Common myeloid progenitor, CD34-positive (primary cell): ENCODE data around the gene UPK3A.
A peak's percentile ranks its signal among the peaks of the same experiment; 100 is the strongest.
"Not testable (repeated sequence)": the region's sequence is repeated elsewhere in the genome, so short reads cannot be mapped to it uniquely, and the experiment has no call there.

ENCODE experiments used
- CTCF ChIA-PET: fragments of 350-600 bp; sonication (Branson Sonifier 250); formaldehyde crosslinking; loops from one replicate; lab custom pipeline; 2021; ENCODE audit warnings: antibody characterized with exemption; lab: Charles Lee
- POLR2A ChIA-PET: fragments of 350-600 bp; sonication (Branson Sonifier 250); formaldehyde crosslinking; loops from one replicate; lab custom pipeline; 2021; ENCODE audit warnings: antibody characterized with exemption; lab: Charles Lee
- DNase-seq, 3 donors: peaks; one replicate each; pipeline versions ENCODE4 v3.0.0 to v3.0.0-alpha.2; 2013
- H3K27ac ChIP-seq, 2 experiments: 1 replicate in 1 of 2; 2 replicates in 1 of 2; pipeline ENCODE4 v1.7.0; 2013; ENCODE audit warnings: inconsistent platforms in 2 of 2, low read length in 2 of 2, mild to moderate bottlenecking in 2 of 2, low read depth in 1 of 2, moderate library complexity in 1 of 2; ENCODE audit not compliant: severe bottlenecking in 2 of 2, insufficient read depth in 1 of 2, poor library complexity in 1 of 2
- H3K27me3 ChIP-seq, 5 experiments: replicated peaks in 2 of 5; 1 replicate in 3 of 5; 2 replicates in 2 of 5; pipeline versions ENCODE4 v1.6.1 to v1.7.0; 2013; ENCODE audit warnings: low read length in 4 of 5, mild to moderate bottlenecking in 2 of 5, moderate library complexity in 2 of 5, inconsistent platforms in 1 of 5; ENCODE audit not compliant: insufficient read depth in 5 of 5, control insufficient read depth in 4 of 5
- H3K36me3 ChIP-seq, 4 experiments: 1 replicate in 2 of 4; 2 replicates in 2 of 4; pipeline versions ENCODE4 v1.6.1 to v1.7.0; 2013; ENCODE audit warnings: low read length in 3 of 4, control low read depth in 1 of 4, mild to moderate bottlenecking in 1 of 4; ENCODE audit not compliant: control insufficient read depth in 4 of 4, insufficient read depth in 4 of 4
- H3K4me1 ChIP-seq, 4 experiments: 1 replicate in 3 of 4; 2 replicates in 1 of 4; pipeline versions ENCODE4 v1.6.1 to v1.7.1; 2013; ENCODE audit warnings: low read length in 3 of 4, mild to moderate bottlenecking in 3 of 4, control low read depth in 1 of 4, inconsistent platforms in 1 of 4, moderate library complexity in 1 of 4; ENCODE audit not compliant: control insufficient read depth in 4 of 4, insufficient read depth in 4 of 4; ENCODE audit errors: control extremely low read depth in 1 of 4
- H3K4me3 ChIP-seq, 7 experiments: 1 replicate in 4 of 7; 2 replicates in 3 of 7; pipeline versions ENCODE4 v1.5.1 to v1.7.0; 2013; ENCODE audit warnings: mild to moderate bottlenecking in 7 of 7, low read length in 6 of 7, moderate library complexity in 6 of 7, inconsistent platforms in 2 of 7, low read depth in 2 of 7, control low read depth in 1 of 7; ENCODE audit not compliant: insufficient read depth in 4 of 7, control insufficient read depth in 1 of 7; ENCODE audit errors: extremely low read depth in 1 of 7
- H3K9me3 ChIP-seq, 5 experiments: 1 replicate in 4 of 5; 2 replicates in 1 of 5; pipeline versions ENCODE4 v1.6.1 to v1.7.1; 2013; ENCODE audit warnings: low read length in 4 of 5, mild to moderate bottlenecking in 2 of 5, inconsistent platforms in 1 of 5, low read depth in 1 of 5, moderate library complexity in 1 of 5; ENCODE audit not compliant: control insufficient read depth in 4 of 5, insufficient read depth in 2 of 5; ENCODE audit errors: control extremely low read depth in 1 of 5
- WGBS: methylation state at CpG from one replicate; pipeline ENCODE4 v1.1.5; 2013; ENCODE audit not compliant: insufficient coverage; 5-methylcytosine and 5-hydroxymethylcytosine counted together

UPK3A gene

DNA sequence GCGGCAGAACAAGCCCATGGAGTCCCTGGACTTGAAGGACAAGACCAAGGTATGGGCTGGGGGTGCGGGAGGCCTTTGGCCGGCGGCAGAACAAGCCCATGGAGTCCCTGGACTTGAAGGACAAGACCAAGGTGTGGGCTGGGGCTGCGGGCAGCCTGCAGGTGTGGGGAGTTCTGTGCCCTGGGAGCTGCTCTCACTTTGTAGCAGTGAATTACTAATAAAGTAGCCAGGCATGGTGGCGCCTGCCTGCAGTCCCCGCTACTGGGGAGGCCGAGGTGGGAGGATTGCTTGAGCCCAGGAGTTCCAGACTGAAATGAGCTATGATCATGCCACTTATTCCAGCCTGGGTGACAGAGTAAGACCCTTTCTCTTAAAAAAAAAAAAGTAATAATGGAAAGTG is 43.5 kb downstream of the UPK3A start:
- H3K9me3 ChIP-seq, POLR2A ChIA-PET, H3K27me3 ChIP-seq, H3K4me1 ChIP-seq, H3K27ac ChIP-seq, DNase-seq, H3K4me3 ChIP-seq: not testable (repeated sequence)
- peaks cover 6 to 65% (median 46%) of the 10 kb centered on the region in 4 experiments for H3K36me3 ChIP-seq
- WGBS = 100% methylated on average over 4 of the region's 8 CpGs
- CTCF ChIA-PET = interaction anchor here (1.1 to 1.7 kb wide), 2 partner anchors 10 to 28 kb away, joined by 3 to 4 read pairs; no protein-coding TSS in a partner anchor

DNA sequence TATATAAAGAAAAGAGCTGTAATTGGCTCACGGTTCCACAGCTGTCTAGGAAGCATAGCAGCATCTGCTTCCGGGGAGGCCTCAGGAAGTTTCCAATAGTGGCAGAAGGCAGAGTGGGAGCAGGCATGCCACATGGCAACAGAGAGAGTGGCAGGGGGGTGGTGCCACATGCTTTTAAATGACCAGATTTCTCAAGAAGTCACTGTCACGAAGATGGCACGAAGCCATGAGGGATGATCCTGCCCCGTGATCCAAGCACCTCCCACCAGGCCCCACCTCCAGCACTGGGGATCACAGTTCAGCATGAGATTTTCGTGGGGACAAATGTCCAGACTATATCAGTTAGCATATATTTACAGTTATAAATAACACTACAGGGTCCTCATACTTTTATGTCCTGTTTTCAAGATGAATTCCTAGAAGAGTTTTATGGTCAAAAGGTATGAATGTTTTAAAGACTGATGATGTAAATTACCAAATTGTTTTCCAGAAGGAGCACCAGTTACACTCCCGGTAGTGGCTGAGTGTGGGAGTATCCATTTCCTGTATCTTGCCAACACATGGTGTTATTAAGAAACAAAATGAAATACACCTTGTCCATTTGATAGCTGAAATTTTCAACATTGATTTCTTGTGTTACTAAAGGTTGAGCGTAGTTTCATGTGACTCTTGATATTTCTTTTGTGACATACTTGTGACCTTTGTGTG is 44.2 kb downstream of the UPK3A start:
- no peak for DNase-seq
- H3K27me3 ChIP-seq = no peaks in the 10 kb centered on the region
- H3K27ac ChIP-seq = no peak overlapping the region
- CTCF ChIA-PET = interaction anchor here (1.1 kb wide), 1 partner anchor 29 kb away, joined by 3 read pairs; no protein-coding TSS in a partner anchor
- H3K4me1 ChIP-seq = peaks cover 0 to 5% (median 0%) of the 10 kb centered on the region in 4 experiments
- peaks cover 6 to 58% (median 40%) of the 10 kb centered on the region in 4 experiments for H3K36me3 ChIP-seq
- no peaks in the 10 kb centered on the region for H3K9me3 ChIP-seq
- H3K4me3 ChIP-seq = no peak overlapping the region
- POLR2A ChIA-PET = no interaction called here
- WGBS = 91% methylated on average over 5 of the region's 8 CpGs

DNA sequence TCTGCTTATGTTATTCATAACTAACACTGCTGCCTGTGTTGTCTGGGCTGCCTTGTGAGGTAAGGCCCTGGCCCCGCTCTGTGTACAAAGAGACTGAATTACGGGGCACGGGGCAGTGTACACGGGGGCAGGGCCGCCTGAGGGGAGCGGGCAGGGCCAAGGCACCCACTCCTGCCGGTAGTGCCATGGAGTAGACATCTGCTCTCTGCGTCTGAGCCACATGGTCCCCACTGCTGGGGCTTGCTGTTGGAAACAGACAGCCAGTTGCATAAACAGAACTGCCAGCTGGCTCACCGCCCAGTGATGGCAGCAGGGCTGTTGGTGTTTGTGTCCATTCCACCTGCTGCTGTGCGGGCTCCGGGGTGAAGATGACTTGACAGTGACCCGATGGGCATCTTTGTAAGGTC is 44.8 kb downstream of the UPK3A start:
- CTCF ChIA-PET = no interaction called here
- 93% methylated on average over 10 of the region's 12 CpGs for WGBS
- no peaks in the 10 kb centered on the region for H3K27me3 ChIP-seq
- H3K9me3 ChIP-seq = no peaks in the 10 kb centered on the region
- no peak overlapping the region for H3K4me3 ChIP-seq
- H3K27ac ChIP-seq = no peak overlapping the region
- no peak for DNase-seq
- peaks cover 0 to 10% (median 0%) of the 10 kb centered on the region in 4 experiments for H3K4me1 ChIP-seq
- POLR2A ChIA-PET = no interaction called here
- H3K36me3 ChIP-seq = peaks cover 6 to 58% (median 37%) of the 10 kb centered on the region in 4 experiments

DNA sequence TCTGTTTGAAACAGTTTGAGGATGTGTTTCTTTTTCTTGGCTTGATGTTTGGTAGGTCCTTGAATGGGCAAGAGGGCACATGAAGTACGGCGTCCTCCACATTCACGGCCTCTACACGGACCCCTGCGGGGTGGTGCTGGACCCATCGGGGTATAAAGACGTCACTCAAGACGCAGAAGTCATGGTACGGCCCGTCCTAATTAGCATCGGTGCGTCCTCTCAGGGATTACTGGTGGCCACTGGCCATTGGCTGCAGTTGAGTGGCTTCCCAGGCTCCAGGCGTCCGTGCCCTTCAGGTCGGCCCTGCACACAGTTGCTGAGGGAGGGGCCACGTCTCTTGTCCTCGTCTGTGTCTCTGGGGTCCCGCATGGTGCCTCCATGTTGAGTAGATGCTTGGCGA is 45.8 kb downstream of the UPK3A start:
- no peak overlapping the region for H3K4me3 ChIP-seq
- H3K36me3 ChIP-seq = peaks cover 8 to 61% (median 34%) of the 10 kb centered on the region in 4 experiments
- WGBS = 97% methylated on average over 18 of the region's 19 CpGs
- ChIA-PET POLR2A (no interaction called here), CTCF (no interaction called here)
- no peaks in the 10 kb centered on the region for H3K27me3 ChIP-seq
- no peaks in the 10 kb centered on the region for H3K9me3 ChIP-seq
- H3K27ac ChIP-seq = no peak overlapping the region
- no peak for DNase-seq
- H3K4me1 ChIP-seq = peaks cover 0 to 17% (median under 1%) of the 10 kb centered on the region in 4 experiments

DNA sequence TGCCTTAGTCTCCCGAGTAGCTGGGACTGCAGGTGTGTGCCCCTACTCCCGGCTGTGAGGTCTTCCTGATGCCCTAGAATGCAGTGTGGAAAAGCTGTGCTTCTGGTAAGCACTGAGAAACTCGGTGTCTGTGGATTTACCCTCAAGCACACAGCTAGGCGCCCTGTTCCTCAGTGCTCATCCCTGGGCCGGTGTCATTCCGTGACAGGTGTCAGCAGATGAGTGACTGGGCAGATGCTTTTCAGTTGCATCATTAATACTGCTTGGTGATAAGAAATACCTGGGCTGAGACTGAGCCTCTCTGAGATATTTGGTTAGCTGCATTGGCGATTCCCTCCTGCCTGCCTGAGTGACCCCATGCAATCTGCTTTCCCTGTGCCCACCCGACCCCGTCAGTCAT is 46.7 kb downstream of the UPK3A start:
- no peak for DNase-seq
- Histone ChIP-seq H3K27ac (no peak overlapping the region), H3K4me3 (no peak overlapping the region), H3K36me3 (peaks cover 8 to 64% (median 30%) of the 10 kb centered on the region in 4 experiments), H3K9me3 (no peaks in the 10 kb centered on the region), H3K27me3 (no peaks in the 10 kb centered on the region), H3K4me1 (peaks cover 0 to 27% (median 8%) of the 10 kb centered on the region in 4 experiments)
- CTCF ChIA-PET = interaction anchor here (1.4 kb wide), 1 partner anchor 106 kb away, joined by 3 read pairs; no protein-coding TSS in a partner anchor
- 99% methylated on average over 8 of the region's 9 CpGs for WGBS
- POLR2A ChIA-PET = no interaction called here

DNA sequence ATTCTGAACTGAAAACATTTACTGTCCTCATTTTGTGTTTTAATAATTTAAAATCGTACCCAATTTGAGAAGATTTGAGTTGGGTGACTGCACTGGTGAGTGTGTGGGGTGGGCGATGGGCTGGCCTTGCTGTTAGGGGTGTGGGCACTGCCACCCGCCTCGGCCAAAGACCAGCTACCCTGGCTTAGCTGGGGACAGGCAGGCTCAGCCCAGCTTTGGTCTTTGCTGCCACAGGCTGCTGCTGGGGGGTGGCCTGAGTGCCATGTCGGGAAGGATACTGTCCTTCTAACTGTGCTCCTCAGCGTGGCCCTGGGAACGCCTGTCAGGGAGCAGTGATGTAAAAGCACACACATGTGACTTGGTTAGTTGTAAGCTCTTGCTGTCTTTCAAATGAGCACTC is 47.3 kb downstream of the UPK3A start:
- WGBS = 100% methylated on average over 6 of the region's 7 CpGs
- DNase-seq = no peak
- Histone ChIP-seq H3K36me3 (peaks cover 8 to 67% (median 30%) of the 10 kb centered on the region in 4 experiments), H3K4me3 (no peak overlapping the region), H3K27ac (no peak overlapping the region), H3K9me3 (no peaks in the 10 kb centered on the region), H3K4me1 (peaks cover 2 to 32% (median 13%) of the 10 kb centered on the region in 4 experiments), H3K27me3 (no peaks in the 10 kb centered on the region)
- POLR2A ChIA-PET = no interaction called here
- CTCF ChIA-PET = interaction anchor here (1.4 to 2.6 kb wide), 2 partner anchors 14 to 105 kb away, joined by 3 to 9 read pairs; no protein-coding TSS in a partner anchor

DNA sequence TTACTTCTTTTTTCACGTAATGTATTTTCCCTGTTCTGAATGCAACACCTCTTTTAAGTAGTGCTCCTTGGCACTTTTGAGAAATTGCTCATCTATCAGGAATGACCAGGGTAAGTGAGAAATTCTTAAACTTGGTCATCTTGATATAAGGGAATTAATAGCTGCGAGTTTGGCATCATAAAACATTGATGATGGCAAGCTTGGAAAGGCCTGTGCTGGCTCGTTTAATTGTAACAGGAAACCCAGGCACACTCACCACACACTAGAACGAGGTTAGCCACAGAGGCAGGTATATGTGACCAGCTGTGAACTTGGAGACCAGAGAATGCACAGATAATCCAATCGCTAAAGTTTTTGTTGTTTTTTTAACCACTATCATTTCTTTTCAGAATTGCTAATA is 49.3 kb downstream of the UPK3A start:
- Histone ChIP-seq H3K4me3 (no peak overlapping the region), H3K36me3 (peaks cover 7 to 54% (median 26%) of the 10 kb centered on the region in 4 experiments), H3K9me3 (no peaks in the 10 kb centered on the region), H3K27ac (no peak overlapping the region), H3K27me3 (no peaks in the 10 kb centered on the region), H3K4me1 (peaks cover 2 to 40% (median 18%) of the 10 kb centered on the region in 4 experiments)
- ChIA-PET CTCF (interaction anchor here (1.2 to 2.6 kb wide), 5 partner anchors 9 to 104 kb away, joined by 4 to 9 read pairs (median 5); no protein-coding TSS in a partner anchor), POLR2A (interaction anchor here (0.7 kb wide), 2 partner anchors 9 to 21 kb away, joined by 3 read pairs; no protein-coding TSS in a partner anchor)
- WGBS = no CpG with 5 or more reads among the region's 5 CpGs
- DNase-seq = peak in 2 of 3 donors; percentile 7 to 24
